Activated CD8-positive, alpha-beta memory T cell treated with anti-CD3 and anti-CD28 coated beads, Interleukin-2, amount 50 U/mL, for 1 hour (primary cell): ENCODE data around the gene MEF2B.
"Not testable (repeated sequence)": the region's sequence is repeated elsewhere in the genome, so short reads cannot be mapped to it uniquely, and the experiment has no call there.

ENCODE experiments used
- DNase-seq: peaks from one replicate; pipeline ENCODE4 v3.0.0-alpha.2; 2020; ENCODE audit errors: extremely low read depth

MEF2B gene

GRCh38 chr19:19155495-19156219 is 14.4 kb downstream of the MEF2B start:
- no peak for DNase-seq

- no peak for DNase-seq
Measured at GRCh38 chr19:19154768-19155494, 15.1 kb downstream of the MEF2B start.

- no peak for DNase-seq
Measured at GRCh38 chr19:19152668-19153384, 17.2 kb downstream of the MEF2B start.

- DNase-seq, result no peak
Measured at GRCh38 chr19:19151418-19151817, 18.6 kb downstream of the MEF2B start.

- DNase-seq, result no peak
Measured at GRCh38 chr19:19149435-19149834, 20.6 kb downstream of the MEF2B start.

- DNase-seq, result not testable (repeated sequence)
Measured at GRCh38 chr19:19148504-19148903, 21.6 kb downstream of the MEF2B start.

GRCh38 chr19:19147344-19147743 is 22.7 kb downstream of the MEF2B start:
- DNase-seq, result no peak

- no peak for DNase-seq
Measured at GRCh38 chr19:19146865-19147264, 23.2 kb downstream of the MEF2B start.

- DNase-seq, result peak; percentile 32
Measured at GRCh38 chr19:19145684-19146608, 24.1 kb downstream of the MEF2B start.

GRCh38 chr19:19145281-19145680 is 24.8 kb downstream of the MEF2B start:
- no peak for DNase-seq

- DNase-seq, result no peak
Measured at GRCh38 chr19:19142347-19142746, 27.7 kb downstream of the MEF2B start.

- DNase-seq, result no peak
Measured at GRCh38 chr19:19140476-19140875, 29.6 kb downstream of the MEF2B start.

- DNase-seq, result no peak
Measured at GRCh38 chr19:19139876-19140229, 30.2 kb downstream of the MEF2B start.

GRCh38 chr19:19138109-19138981 is 31.7 kb downstream of the MEF2B start, which contains the start of gene TMEM161A:
TSS of gene TMEM161A (minus strand) at chr19:19138478. CDS start at chr19:19138428, 50 bp downstream.
- DNase-seq, result peak; percentile 89

GRCh38 chr19:19137556-19138108 is 32.4 kb downstream of the MEF2B start:
- no peak for DNase-seq

- DNase-seq, result not testable (repeated sequence)
Measured at GRCh38 chr19:19135713-19136112, 34.4 kb downstream of the MEF2B start.

- DNase-seq, result no peak
Measured at GRCh38 chr19:19134687-19135158, 35.3 kb downstream of the MEF2B start.

- no peak for DNase-seq
Measured at GRCh38 chr19:19133985-19134384, 36.1 kb downstream of the MEF2B start.

GRCh38 chr19:19132912-19133311 is 37.2 kb downstream of the MEF2B start:
- DNase-seq, result no peak

GRCh38 chr19:19131989-19132388 is 38.1 kb downstream of the MEF2B start:
- no peak for DNase-seq
